ENCODE measurements around the gene NRM.
A peak's percentile ranks its signal among the peaks of the same experiment; 100 is the strongest.
"Not testable (repeated sequence)": the region's sequence is repeated elsewhere in the genome, so short reads cannot be mapped to it uniquely, and the experiment has no call there.

NRM gene

DNA sequence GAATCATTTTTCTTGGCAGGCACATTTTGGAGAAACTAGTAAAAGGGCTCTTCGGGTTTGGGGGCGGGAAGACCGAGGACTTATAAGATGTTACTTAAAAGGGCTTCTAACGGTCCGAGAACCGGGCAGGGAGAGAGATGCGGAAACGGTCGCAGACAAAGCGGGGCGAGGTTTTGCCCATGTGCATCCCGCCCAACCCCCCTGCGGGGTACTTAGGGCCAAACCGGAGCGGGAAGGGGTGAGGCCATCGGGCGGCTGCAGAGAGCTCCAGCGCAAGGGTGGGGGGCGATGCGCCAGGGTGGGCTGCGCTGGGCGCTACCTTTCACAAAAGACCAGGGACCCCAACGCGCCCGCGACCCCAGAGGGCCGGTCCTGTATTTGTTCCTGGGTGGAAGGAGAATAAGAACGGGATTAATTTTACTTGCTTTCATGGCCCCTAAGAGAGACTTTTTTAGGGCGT, 30.0 kb upstream of the NRM start:
- peaks cover 28 to 38% of the 10 kb centered on the region in 2 experiments for H3K36me3 ChIP-seq (ENCODE audit: control insufficient read depth in 1 of 2, insufficient read depth in 2 of 2, low read length in 2 of 2)
- H2BK5ac ChIP-seq (ENCODE audit: low read depth, low read length, poor library complexity): peak overlapping the region; percentile 96
- H3K4me1 ChIP-seq (ENCODE audit: control insufficient read depth in 1 of 2, insufficient read depth in 2 of 2, low read length in 2 of 2): peaks cover 5 to 6% of the 10 kb centered on the region in 2 experiments
- H3K4ac ChIP-seq (ENCODE audit: low read depth, low read length): peak overlapping the region; percentile 90
- H3K9me3 ChIP-seq (ENCODE audit: insufficient read depth, low read depth, low read length): peaks cover 4% of the 10 kb centered on the region
- peak overlapping the region; percentile 91 for H3K27ac ChIP-seq (ENCODE audit: low read depth, low read length)
- H3K14ac ChIP-seq (ENCODE audit: low read length): peak overlapping the region; percentile 74
- H3K79me1 ChIP-seq (ENCODE audit: low read length): peaks cover 27% of the 10 kb centered on the region
- peak overlapping the region; percentile 61 for H2BK120ac ChIP-seq (ENCODE audit: insufficient read depth, low read length, poor library complexity)
- peak overlapping the region; percentile 66 for H4K91ac ChIP-seq (ENCODE audit: low read depth, low read length)
- H4K8ac ChIP-seq (ENCODE audit: low read depth, low read length): peak overlapping the region; percentile 79
- no peak overlapping the region for H3K23ac ChIP-seq (ENCODE audit: low read length)
- WGBS (ENCODE audit: extremely low coverage, insufficient coverage, insufficient read length): no CpG with 5 or more reads among the region's 29 CpGs
- peak overlapping the region; percentile 84 for H3K4me3 ChIP-seq (ENCODE audit: low read depth, low read length)
- H4K12ac ChIP-seq (ENCODE audit: low read depth, low read length): peak overlapping the region; percentile 89
- DNase-seq: peak; percentile 26 to 54
- peak overlapping the region; percentile 67 for H3K18ac ChIP-seq (ENCODE audit: low read length)
- H3K27me3 ChIP-seq (ENCODE audit: insufficient read depth, low read length): no peaks in the 10 kb centered on the region
- H3K4me2 ChIP-seq (ENCODE audit: low read length): peak overlapping the region; percentile 52
- peaks cover 20% of the 10 kb centered on the region for H3K79me2 ChIP-seq (ENCODE audit: control insufficient read depth, insufficient read depth, low read length, poor library complexity)
- H2BK12ac ChIP-seq (ENCODE audit: low read length): no peak overlapping the region
- peak overlapping the region; percentile 71 for H2AK5ac ChIP-seq (ENCODE audit: low read length)
- H2AFZ ChIP-seq (ENCODE audit: insufficient read depth, low read length, poor library complexity): no peak overlapping the region
- H3K9ac ChIP-seq (ENCODE audit: low read length): peak overlapping the region; percentile 96

DNA sequence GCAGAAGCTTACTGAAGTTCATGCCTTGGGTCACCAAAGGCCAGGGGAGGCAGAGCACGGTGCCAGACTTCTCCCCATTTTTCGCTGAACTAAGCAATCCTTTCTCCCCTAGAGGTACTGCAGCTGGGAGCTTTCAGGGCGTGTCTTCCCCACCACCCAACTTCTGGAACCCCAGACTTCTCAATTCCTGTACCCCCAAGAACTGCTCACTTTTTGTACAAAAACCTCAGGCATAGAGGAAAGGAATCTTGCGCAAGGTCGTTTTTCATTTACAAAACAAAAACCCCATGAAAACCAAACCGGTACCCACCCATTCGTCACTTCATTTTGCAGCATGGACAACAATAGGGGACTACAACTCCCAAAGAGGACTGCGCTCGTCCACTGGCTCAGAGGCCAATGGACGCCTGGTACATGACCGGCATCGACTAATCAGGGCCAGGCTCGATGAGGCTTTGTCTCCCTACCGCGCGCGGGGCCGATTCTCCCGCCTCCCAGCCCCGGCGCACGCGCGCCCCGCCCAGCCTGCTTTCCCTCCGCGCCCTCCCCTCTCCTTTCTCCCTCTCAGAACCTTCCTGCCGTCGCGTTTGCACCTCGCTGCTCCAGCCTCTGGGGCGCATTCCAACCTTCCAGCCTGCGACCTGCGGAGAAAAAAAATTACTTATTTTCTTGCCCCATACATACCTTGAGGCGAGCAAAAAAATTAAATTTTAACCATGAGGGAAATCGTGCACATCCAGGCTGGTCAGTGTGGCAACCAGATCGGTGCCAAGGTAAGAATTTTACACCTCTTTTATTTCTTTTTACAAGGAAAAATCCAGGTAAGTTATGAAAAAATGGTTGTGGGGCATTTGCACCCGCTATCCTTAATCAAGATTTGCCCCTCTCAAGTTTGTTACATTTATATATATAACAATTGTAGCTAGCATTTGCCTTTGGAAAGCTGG, 29.3 kb upstream of the NRM start, which contains the start of gene TUBB:
Gene TUBB (plus strand): TSS at position 562 of the 947 bp plus-strand sequence. CDS start 155 bp downstream, at position 717.
- Histone ChIP-seq H4K91ac (ENCODE audit: low read depth, low read length) (peak within 1 kb of the TSS; percentile 90), H2BK12ac (ENCODE audit: low read length) (no peak within 1 kb of the TSS), H3K4me3 (ENCODE audit: low read depth, low read length) (peak within 1 kb of the TSS; percentile 84), H4K12ac (ENCODE audit: low read depth, low read length) (peak within 1 kb of the TSS; percentile 89), H3K9me3 (ENCODE audit: insufficient read depth, low read depth, low read length) (peaks cover 4% of the 10 kb centered on the region), H2BK5ac (ENCODE audit: low read depth, low read length, poor library complexity) (peak within 1 kb of the TSS; percentile 96), H4K8ac (ENCODE audit: low read depth, low read length) (peak within 1 kb of the TSS; percentile 79), H2AFZ (ENCODE audit: insufficient read depth, low read length, poor library complexity) (peak within 1 kb of the TSS; percentile 27), H3K36me3 (ENCODE audit: control insufficient read depth in 1 of 2, insufficient read depth in 2 of 2, low read length in 2 of 2) (peaks cover 28 to 34% of the 10 kb centered on the region in 2 experiments), H2AK5ac (ENCODE audit: low read length) (peak within 1 kb of the TSS; percentile 71), H3K4me2 (ENCODE audit: low read length) (peak within 1 kb of the TSS; percentile 72), H3K27me3 (ENCODE audit: insufficient read depth, low read length) (no peaks in the 10 kb centered on the region), H3K79me2 (ENCODE audit: control insufficient read depth, insufficient read depth, low read length, poor library complexity) (peaks cover 20% of the 10 kb centered on the region), H3K4ac (ENCODE audit: low read depth, low read length) (peak within 1 kb of the TSS; percentile 90), H3K18ac (ENCODE audit: low read length) (peak within 1 kb of the TSS; percentile 67), H2BK120ac (ENCODE audit: insufficient read depth, low read length, poor library complexity) (peak within 1 kb of the TSS; percentile 61), H3K9ac (ENCODE audit: low read length) (peak within 1 kb of the TSS; percentile 96), H3K23ac (ENCODE audit: low read length) (no peak within 1 kb of the TSS), H3K4me1 (ENCODE audit: control insufficient read depth in 1 of 2, insufficient read depth in 2 of 2, low read length in 2 of 2) (peaks cover 5 to 6% of the 10 kb centered on the region in 2 experiments), H3K79me1 (ENCODE audit: low read length) (peaks cover 27% of the 10 kb centered on the region), H3K14ac (ENCODE audit: low read length) (peak within 1 kb of the TSS; percentile 74), H3K27ac (ENCODE audit: low read depth, low read length) (peak within 1 kb of the TSS; percentile 91)
- no CpG with 5 or more reads among the region's 38 CpGs for WGBS (ENCODE audit: extremely low coverage, insufficient coverage, insufficient read length)
- DNase-seq: peak; percentile 98

DNA sequence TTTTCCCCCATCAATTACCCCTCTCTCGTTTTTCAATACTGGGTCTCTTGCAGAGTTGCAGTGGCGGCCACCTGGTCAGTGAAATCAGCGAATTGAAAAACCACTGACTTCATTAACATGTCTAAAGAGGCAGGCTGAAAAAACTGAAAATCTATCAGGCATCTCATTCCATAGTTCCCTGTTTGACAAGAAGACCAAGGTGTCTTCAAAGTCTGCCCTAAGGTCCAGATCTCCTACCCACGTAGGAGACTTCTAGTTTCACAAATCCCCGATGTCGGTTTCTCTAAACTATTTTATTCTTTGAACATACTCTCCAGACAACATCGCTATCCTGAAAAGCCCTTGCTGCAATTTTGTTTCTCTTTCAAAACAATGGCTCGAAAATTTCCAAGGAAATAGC, 28.6 kb upstream of the NRM start:
- Histone ChIP-seq H2BK12ac (ENCODE audit: low read length) (no peak overlapping the region), H3K14ac (ENCODE audit: low read length) (peak overlapping the region; percentile 74), H4K91ac (ENCODE audit: low read depth, low read length) (peak overlapping the region; percentile 90), H3K79me1 (ENCODE audit: low read length) (peaks cover 27% of the 10 kb centered on the region), H3K27me3 (ENCODE audit: insufficient read depth, low read length) (no peaks in the 10 kb centered on the region), H3K27ac (ENCODE audit: low read depth, low read length) (peak overlapping the region; percentile 87), H3K9me3 (ENCODE audit: insufficient read depth, low read depth, low read length) (peaks cover 4% of the 10 kb centered on the region), H3K4me2 (ENCODE audit: low read length) (peak overlapping the region; percentile 72), H2BK5ac (ENCODE audit: low read depth, low read length, poor library complexity) (peak overlapping the region; percentile 49), H3K79me2 (ENCODE audit: control insufficient read depth, insufficient read depth, low read length, poor library complexity) (peaks cover 20% of the 10 kb centered on the region), H2AFZ (ENCODE audit: insufficient read depth, low read length, poor library complexity) (peak overlapping the region; percentile 27), H3K4me3 (ENCODE audit: low read depth, low read length) (peak overlapping the region; percentile 39), H3K4me1 (ENCODE audit: control insufficient read depth in 1 of 2, insufficient read depth in 2 of 2, low read length in 2 of 2) (peaks cover 5 to 6% of the 10 kb centered on the region in 2 experiments), H2AK5ac (ENCODE audit: low read length) (peak overlapping the region; percentile 59), H2BK120ac (ENCODE audit: insufficient read depth, low read length, poor library complexity) (peak overlapping the region; percentile 59), H3K36me3 (ENCODE audit: control insufficient read depth in 1 of 2, insufficient read depth in 2 of 2, low read length in 2 of 2) (peaks cover 25 to 29% of the 10 kb centered on the region in 2 experiments), H4K8ac (ENCODE audit: low read depth, low read length) (peak overlapping the region; percentile 70), H3K9ac (ENCODE audit: low read length) (peak overlapping the region; percentile 76), H3K18ac (ENCODE audit: low read length) (no peak overlapping the region), H3K23ac (ENCODE audit: low read length) (no peak overlapping the region), H4K12ac (ENCODE audit: low read depth, low read length) (peak overlapping the region; percentile 57), H3K4ac (ENCODE audit: low read depth, low read length) (peak overlapping the region; percentile 65)
- peak in 1 of 2 donors; percentile 51 for DNase-seq
- WGBS (ENCODE audit: extremely low coverage, insufficient coverage, insufficient read length): no CpG with 5 or more reads among the region's 8 CpGs

DNA sequence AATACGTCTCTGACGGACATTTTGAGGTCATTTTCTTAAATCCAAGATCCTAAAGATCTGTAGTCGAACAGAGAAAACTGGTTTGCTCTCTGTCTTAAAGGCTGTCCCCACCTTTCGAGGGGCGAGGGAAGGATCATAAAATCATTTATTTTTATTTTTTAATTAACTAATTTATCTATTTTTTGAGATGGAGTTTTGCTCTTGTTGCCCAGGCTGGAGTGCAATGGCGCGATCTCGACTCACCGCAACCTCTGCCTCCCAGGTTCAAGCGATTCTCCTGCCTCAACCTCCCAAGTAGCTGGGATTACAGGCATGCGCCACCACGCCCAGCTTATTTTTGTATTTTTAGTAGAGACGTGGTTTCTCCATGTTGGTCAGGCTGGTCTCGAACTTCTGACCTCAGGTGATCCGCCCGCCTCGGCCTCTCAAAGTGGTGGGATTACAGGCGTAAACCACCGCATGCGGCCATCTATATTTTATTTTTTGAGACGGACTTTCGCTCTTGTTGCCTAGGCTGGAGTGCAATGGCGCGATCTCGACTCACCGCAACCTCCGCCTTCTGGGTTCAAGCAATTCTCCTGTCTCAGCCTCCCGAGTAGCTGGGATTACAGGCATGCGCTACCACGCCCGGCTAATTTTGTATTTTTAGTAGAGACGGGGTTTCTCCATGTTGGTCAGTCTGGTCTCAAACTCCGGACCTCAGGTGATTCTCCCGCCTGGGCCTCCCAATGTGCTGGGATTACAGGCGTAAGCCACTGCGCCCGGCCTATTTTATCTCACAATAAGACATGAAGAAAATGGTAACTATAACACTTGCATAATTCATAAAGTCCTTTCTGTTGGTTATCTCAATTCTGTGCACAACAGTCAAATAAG, 27.3 kb upstream of the NRM start:
- H3K9ac ChIP-seq (ENCODE audit: low read length); H3K14ac ChIP-seq (ENCODE audit: low read length); H2BK12ac ChIP-seq (ENCODE audit: low read length); H3K4me3 ChIP-seq (ENCODE audit: low read depth, low read length); H3K9me3 ChIP-seq (ENCODE audit: insufficient read depth, low read depth, low read length); H4K8ac ChIP-seq (ENCODE audit: low read depth, low read length); H4K91ac ChIP-seq (ENCODE audit: low read depth, low read length); H3K27me3 ChIP-seq (ENCODE audit: insufficient read depth, low read length); H2BK120ac ChIP-seq (ENCODE audit: insufficient read depth, low read length, poor library complexity); H2AK5ac ChIP-seq (ENCODE audit: low read length); H2AFZ ChIP-seq (ENCODE audit: insufficient read depth, low read length, poor library complexity); H3K23ac ChIP-seq (ENCODE audit: low read length); H3K4me1 ChIP-seq (ENCODE audit: control insufficient read depth in 1 of 2, insufficient read depth in 2 of 2, low read length in 2 of 2); H3K18ac ChIP-seq (ENCODE audit: low read length); DNase-seq: not testable (repeated sequence)
- H3K36me3 ChIP-seq (ENCODE audit: control insufficient read depth in 1 of 2, insufficient read depth in 2 of 2, low read length in 2 of 2): peaks cover 17 to 23% of the 10 kb centered on the region in 2 experiments
- peak overlapping the region; percentile 52 for H2BK5ac ChIP-seq (ENCODE audit: low read depth, low read length, poor library complexity)
- peak overlapping the region; percentile 61 for H4K12ac ChIP-seq (ENCODE audit: low read depth, low read length)
- H3K4me2 ChIP-seq (ENCODE audit: low read length): peak overlapping the region; percentile 4
- peak overlapping the region; percentile 50 for H3K4ac ChIP-seq (ENCODE audit: low read depth, low read length)
- peaks cover 20% of the 10 kb centered on the region for H3K79me2 ChIP-seq (ENCODE audit: control insufficient read depth, insufficient read depth, low read length, poor library complexity)
- peak overlapping the region; percentile 65 for H3K27ac ChIP-seq (ENCODE audit: low read depth, low read length)
- peaks cover 27% of the 10 kb centered on the region for H3K79me1 ChIP-seq (ENCODE audit: low read length)
- no CpG with 5 or more reads among the region's 37 CpGs for WGBS (ENCODE audit: extremely low coverage, insufficient coverage, insufficient read length)

Data from trophoblast cell (in vitro differentiated cells and primary cell).